IPS DF 6.9 (cell line): ENCODE data around the gene AAMDC.
"Not testable (repeated sequence)": the region's sequence is repeated elsewhere in the genome, so short reads cannot be mapped to it uniquely, and the experiment has no call there.

Source experiments
- DNase-seq: peaks from one replicate; pipeline ENCODE4 v3.0.0-alpha.2; 2013; ENCODE audit warnings: low read depth, low spot score
- H3K27ac ChIP-seq: one replicate; pipeline ENCODE4 v1.5.1; 2013; ENCODE audit warnings: low read length, control low read depth
- H3K27me3 ChIP-seq: 2 replicates; pipeline ENCODE4 v1.6.1; 2013; ENCODE audit warnings: mild to moderate bottlenecking, low read length; ENCODE audit not compliant: control insufficient read depth, insufficient read depth
- H3K36me3 ChIP-seq: 2 replicates; pipeline ENCODE4 v1.6.1; 2013; ENCODE audit warnings: low read length; ENCODE audit not compliant: control insufficient read depth, insufficient read depth
- H3K4me1 ChIP-seq: 2 replicates; pipeline ENCODE4 v1.6.1; 2013; ENCODE audit warnings: low read length; ENCODE audit not compliant: control insufficient read depth, insufficient read depth
- H3K4me3 ChIP-seq: 2 replicates; pipeline ENCODE4 v1.5.1; 2013; ENCODE audit warnings: mild to moderate bottlenecking, low read length
- H3K9me3 ChIP-seq: 2 replicates; pipeline ENCODE4 v1.6.1; 2013; ENCODE audit warnings: low read length, inconsistent platforms; ENCODE audit not compliant: control insufficient read depth, insufficient read depth
- WGBS: extraction: QIAGEN DNeasy Blood & Tissue Kit; methylation state at CpG from one replicate; pipeline ENCODE4 v1.1.7; 2013; ENCODE audit warnings: mixed read lengths, missing lambda C conversion rate; ENCODE audit not compliant: insufficient read length, insufficient coverage; 5-methylcytosine and 5-hydroxymethylcytosine counted together

The AAMDC gene

GRCh38 chr11:77857906-77858457, 37.0 kb downstream of the AAMDC start:
- not testable (repeated sequence) for H3K27me3 ChIP-seq, H3K27ac ChIP-seq, H3K4me1 ChIP-seq, DNase-seq, H3K4me3 ChIP-seq, H3K9me3 ChIP-seq, H3K36me3 ChIP-seq
- no CpG with 5 or more reads among the region's 10 CpGs for WGBS

GRCh38 chr11:77861444-77861843, 40.5 kb downstream of the AAMDC start:
- H3K4me1 ChIP-seq, H3K27ac ChIP-seq, H3K4me3 ChIP-seq, DNase-seq, H3K27me3 ChIP-seq, H3K36me3 ChIP-seq, H3K9me3 ChIP-seq: not testable (repeated sequence)
- no CpG with 5 or more reads among the region's 10 CpGs for WGBS

- H3K27me3 ChIP-seq, result no peaks in the 10 kb centered on the region
- no CpG with 5 or more reads among the region's 1 CpG for WGBS
- no peaks in the 10 kb centered on the region for H3K9me3 ChIP-seq
- no peaks in the 10 kb centered on the region for H3K4me1 ChIP-seq
- DNase-seq, result no peak
- no peak overlapping the region for H3K27ac ChIP-seq
- no peak overlapping the region for H3K4me3 ChIP-seq
- H3K36me3 ChIP-seq, result no peaks in the 10 kb centered on the region; the same call in 1 of the 2 replicates
These were observed 44.9 kb downstream of the AAMDC start for GRCh38 chr11:77865805-77866204.

- no peak for DNase-seq
- Histone ChIP-seq H3K4me3 (no peak overlapping the region), H3K27ac (no peak overlapping the region), H3K9me3 (no peaks in the 10 kb centered on the region), H3K27me3 (no peaks in the 10 kb centered on the region), H3K36me3 (no peaks in the 10 kb centered on the region; the same call in 1 of the 2 replicates), H3K4me1 (no peaks in the 10 kb centered on the region)
- no CpG with 5 or more reads among the region's 1 CpG for WGBS
These were observed 45.4 kb downstream of the AAMDC start for GRCh38 chr11:77866336-77866735.

- no peak overlapping the region for H3K4me3 ChIP-seq
- H3K9me3 ChIP-seq, result no peaks in the 10 kb centered on the region
- no peaks in the 10 kb centered on the region; the same call in 1 of the 2 replicates for H3K36me3 ChIP-seq
- no peaks in the 10 kb centered on the region for H3K27me3 ChIP-seq
- H3K4me1 ChIP-seq, result no peaks in the 10 kb centered on the region
- DNase-seq, result no peak
- no peak overlapping the region for H3K27ac ChIP-seq
- WGBS, result no CpG with 5 or more reads among the region's 4 CpGs
These were observed 47.8 kb downstream of the AAMDC start for GRCh38 chr11:77868744-77869143.

GRCh38 chr11:77871855-77872254, 50.9 kb downstream of the AAMDC start:
- H3K36me3 ChIP-seq, result no peaks in the 10 kb centered on the region; the same call in 1 of the 2 replicates
- no CpG with 5 or more reads among the region's 3 CpGs for WGBS
- H3K4me1 ChIP-seq, result no peaks in the 10 kb centered on the region; the same call in 1 of the 2 replicates
- no peaks in the 10 kb centered on the region for H3K27me3 ChIP-seq
- H3K27ac ChIP-seq, result no peak overlapping the region
- no peak for DNase-seq
- H3K4me3 ChIP-seq, result no peak overlapping the region
- H3K9me3 ChIP-seq, result no peaks in the 10 kb centered on the region

GRCh38 chr11:77873345-77873744, 52.4 kb downstream of the AAMDC start:
- WGBS, result no CpG with 5 or more reads among the region's 1 CpG

GRCh38 chr11:77874206-77874605, 53.3 kb downstream of the AAMDC start:
- Histone ChIP-seq H3K36me3 (no peaks in the 10 kb centered on the region; the same call in 1 of the 2 replicates), H3K4me1 (no peaks in the 10 kb centered on the region; the same call in 1 of the 2 replicates), H3K4me3 (no peak overlapping the region), H3K27me3 (no peaks in the 10 kb centered on the region), H3K9me3 (no peaks in the 10 kb centered on the region), H3K27ac (no peak overlapping the region)
- no peak for DNase-seq
- WGBS, result no CpG with 5 or more reads among the region's 3 CpGs

More at GRCh38 chr11:77873345-77873744, 52.4 kb downstream of the AAMDC start:
- DNase-seq, result no peak
- no peak overlapping the region for H3K27ac ChIP-seq
- H3K27me3 ChIP-seq, result no peaks in the 10 kb centered on the region
- no peak overlapping the region for H3K4me3 ChIP-seq
- no peaks in the 10 kb centered on the region; the same call in 1 of the 2 replicates for H3K4me1 ChIP-seq
- no peaks in the 10 kb centered on the region for H3K9me3 ChIP-seq
- no peaks in the 10 kb centered on the region; the same call in 1 of the 2 replicates for H3K36me3 ChIP-seq

- H3K9me3 ChIP-seq, result no peaks in the 10 kb centered on the region
- no peak for DNase-seq
- no peak overlapping the region for H3K4me3 ChIP-seq
- no peaks in the 10 kb centered on the region; the same call in 1 of the 2 replicates for H3K36me3 ChIP-seq
- H3K4me1 ChIP-seq, result no peaks in the 10 kb centered on the region; the same call in 1 of the 2 replicates
- no peak overlapping the region for H3K27ac ChIP-seq
- no peaks in the 10 kb centered on the region for H3K27me3 ChIP-seq
- no CpG with 5 or more reads among the region's 3 CpGs for WGBS
These were observed 55.1 kb downstream of the AAMDC start for GRCh38 chr11:77876045-77876444.

- not testable (repeated sequence) for H3K4me1 ChIP-seq, H3K36me3 ChIP-seq, H3K4me3 ChIP-seq, H3K9me3 ChIP-seq, DNase-seq, H3K27me3 ChIP-seq, H3K27ac ChIP-seq
- WGBS, result no CpG with 5 or more reads among the region's 4 CpGs
These were observed 57.3 kb downstream of the AAMDC start for GRCh38 chr11:77878247-77878646.

GRCh38 chr11:77879218-77879617, 58.3 kb downstream of the AAMDC start:
- Histone ChIP-seq H3K27me3 (no peaks in the 10 kb centered on the region), H3K4me1 (no peaks in the 10 kb centered on the region; the same call in 1 of the 2 replicates), H3K9me3 (no peaks in the 10 kb centered on the region), H3K36me3 (no peaks in the 10 kb centered on the region; the same call in 1 of the 2 replicates), H3K27ac (no peak overlapping the region), H3K4me3 (no peak overlapping the region)
- no CpG with 5 or more reads among the region's 3 CpGs for WGBS
- no peak for DNase-seq
